ENCODE results near the gene ACTL6A.

The ACTL6A gene

GRCh38 chr3:179560791-179561190 lies 1.9 kb upstream of the ACTL6A start:
- no peak for DNase-seq
- Histone ChIP-seq H3K18ac (ENCODE audit: low read length) (no peak overlapping the region), H4K5ac (ENCODE audit: low read length) (no peak overlapping the region), H3K27ac (ENCODE audit: low read depth, low read length) (no peak overlapping the region), H3K79me2 (ENCODE audit: control insufficient read depth, insufficient read depth, low read length) (peaks cover 22% of the 10 kb centered on the region), H3K56ac (ENCODE audit: low read length) (no peak overlapping the region), H3K4me2 (ENCODE audit: low read length) (no peak overlapping the region), H3K79me1 (ENCODE audit: low read length) (peaks cover 3% of the 10 kb centered on the region), H4K8ac (ENCODE audit: low read depth, low read length) (no peak overlapping the region), H3K9ac (ENCODE audit: low read length) (no peak overlapping the region), H2BK120ac (ENCODE audit: low read depth, low read length) (no peak overlapping the region), H3K4me1 (ENCODE audit: control insufficient read depth, low read depth, low read length) (no peaks in the 10 kb centered on the region), H3K4me3 (ENCODE audit: low read length) (no peak overlapping the region), H2AK5ac (ENCODE audit: low read length) (no peak overlapping the region), H3K4ac (ENCODE audit: low read depth, low read length) (no peak overlapping the region), H3K36me3 (ENCODE audit: control insufficient read depth, insufficient read depth, low read length) (no peaks in the 10 kb centered on the region), H3K27me3 (ENCODE audit: insufficient read depth, low read length, poor library complexity) (no peaks in the 10 kb centered on the region), H2BK5ac (ENCODE audit: low read length) (no peak overlapping the region), H3K23ac (ENCODE audit: low read length) (no peak overlapping the region), H2BK15ac (replicated peaks; ENCODE audit: low read depth) (no peak overlapping the region)
- whole genome bisulfite sequencing (ENCODE audit: extremely low coverage, insufficient coverage, low lambda C conversion rate), result no CpG with 5 or more reads among the region's 1 CpG

- no CpG with 5 or more reads among the region's 40 CpGs for WGBS (ENCODE audit: extremely low coverage, insufficient coverage, low lambda C conversion rate)
- Histone ChIP-seq H3K4ac (ENCODE audit: low read depth, low read length) (no peak overlapping the region), H3K56ac (ENCODE audit: low read length) (peak overlapping the region; percentile 89), H4K5ac (ENCODE audit: low read length) (no peak overlapping the region), H2AK5ac (ENCODE audit: low read length) (no peak overlapping the region), H3K79me2 (ENCODE audit: control insufficient read depth, insufficient read depth, low read length) (peaks cover 35% of the 10 kb centered on the region), H3K4me2 (ENCODE audit: low read length) (peak overlapping the region; percentile 76), H3K4me3 (ENCODE audit: low read length) (peak overlapping the region; percentile 54), H2BK120ac (ENCODE audit: low read depth, low read length) (no peak overlapping the region), H3K79me1 (ENCODE audit: low read length) (peaks cover 6% of the 10 kb centered on the region), H3K23ac (ENCODE audit: low read length) (no peak overlapping the region), H2BK5ac (ENCODE audit: low read length) (peak overlapping the region; percentile 36), H3K4me1 (ENCODE audit: control insufficient read depth, low read depth, low read length) (no peaks in the 10 kb centered on the region), H4K8ac (ENCODE audit: low read depth, low read length) (no peak overlapping the region), H3K27ac (ENCODE audit: low read depth, low read length) (peak overlapping the region; percentile 51), H3K18ac (ENCODE audit: low read length) (peak overlapping the region; percentile 25), H3K9ac (ENCODE audit: low read length) (peak overlapping the region; percentile 80), H3K36me3 (ENCODE audit: control insufficient read depth, insufficient read depth, low read length) (no peaks in the 10 kb centered on the region), H2BK15ac (replicated peaks; ENCODE audit: low read depth) (no peak overlapping the region), H3K27me3 (ENCODE audit: insufficient read depth, low read length, poor library complexity) (no peaks in the 10 kb centered on the region)
- DNase-seq, result peak; percentile 84
Measured at GRCh38 chr3:179563271-179563783, 601 bp downstream of the ACTL6A start.

GRCh38 chr3:179565496-179565895 lies 2.8 kb downstream of the ACTL6A start:
- Histone ChIP-seq H2BK120ac (ENCODE audit: low read depth, low read length) (no peak overlapping the region), H3K4me3 (ENCODE audit: low read length) (no peak overlapping the region), H3K4ac (ENCODE audit: low read depth, low read length) (no peak overlapping the region), H4K5ac (ENCODE audit: low read length) (no peak overlapping the region), H3K79me2 (ENCODE audit: control insufficient read depth, insufficient read depth, low read length) (peaks cover 35% of the 10 kb centered on the region), H2BK5ac (ENCODE audit: low read length) (no peak overlapping the region), H4K8ac (ENCODE audit: low read depth, low read length) (no peak overlapping the region), H3K9ac (ENCODE audit: low read length) (no peak overlapping the region), H3K4me1 (ENCODE audit: control insufficient read depth, low read depth, low read length) (no peaks in the 10 kb centered on the region), H3K27ac (ENCODE audit: low read depth, low read length) (no peak overlapping the region), H3K18ac (ENCODE audit: low read length) (no peak overlapping the region), H3K79me1 (ENCODE audit: low read length) (peaks cover 7% of the 10 kb centered on the region), H3K4me2 (ENCODE audit: low read length) (no peak overlapping the region), H2BK15ac (replicated peaks; ENCODE audit: low read depth) (no peak overlapping the region), H2AK5ac (ENCODE audit: low read length) (no peak overlapping the region), H3K23ac (ENCODE audit: low read length) (no peak overlapping the region), H3K36me3 (ENCODE audit: control insufficient read depth, insufficient read depth, low read length) (no peaks in the 10 kb centered on the region), H3K27me3 (ENCODE audit: insufficient read depth, low read length, poor library complexity) (no peaks in the 10 kb centered on the region), H3K56ac (ENCODE audit: low read length) (no peak overlapping the region)
- no CpG with 5 or more reads among the region's 3 CpGs for WGBS (ENCODE audit: extremely low coverage, insufficient coverage, low lambda C conversion rate)
- no peak for DNase-seq

GRCh38 chr3:179580992-179581391 lies 18.3 kb downstream of the ACTL6A start:
- Histone ChIP-seq H3K79me1 (ENCODE audit: low read length) (no peaks in the 10 kb centered on the region), H3K36me3 (ENCODE audit: control insufficient read depth, insufficient read depth, low read length) (no peaks in the 10 kb centered on the region), H3K56ac (ENCODE audit: low read length) (no peak overlapping the region), H3K27me3 (ENCODE audit: insufficient read depth, low read length, poor library complexity) (no peaks in the 10 kb centered on the region), H3K18ac (ENCODE audit: low read length) (no peak overlapping the region), H4K5ac (ENCODE audit: low read length) (no peak overlapping the region), H3K79me2 (ENCODE audit: control insufficient read depth, insufficient read depth, low read length) (no peaks in the 10 kb centered on the region), H3K9ac (ENCODE audit: low read length) (no peak overlapping the region), H3K4ac (ENCODE audit: low read depth, low read length) (no peak overlapping the region), H3K4me3 (ENCODE audit: low read length) (no peak overlapping the region), H3K4me2 (ENCODE audit: low read length) (no peak overlapping the region), H3K23ac (ENCODE audit: low read length) (no peak overlapping the region), H3K4me1 (ENCODE audit: control insufficient read depth, low read depth, low read length) (no peaks in the 10 kb centered on the region), H4K8ac (ENCODE audit: low read depth, low read length) (no peak overlapping the region), H2BK120ac (ENCODE audit: low read depth, low read length) (no peak overlapping the region), H2BK5ac (ENCODE audit: low read length) (no peak overlapping the region), H2AK5ac (ENCODE audit: low read length) (no peak overlapping the region), H2BK15ac (replicated peaks; ENCODE audit: low read depth) (no peak overlapping the region), H3K27ac (ENCODE audit: low read depth, low read length) (no peak overlapping the region)
- WGBS (ENCODE audit: extremely low coverage, insufficient coverage, low lambda C conversion rate), result no CpG with 5 or more reads among the region's 1 CpG
- DNase-seq, result no peak

GRCh38 chr3:179589143-179589542 lies 26.4 kb downstream of the ACTL6A start:
- no peaks in the 10 kb centered on the region for H3K79me1 ChIP-seq (ENCODE audit: low read length)
- H3K36me3 ChIP-seq (ENCODE audit: control insufficient read depth, insufficient read depth, low read length), result peaks cover 2% of the 10 kb centered on the region
- no peak for DNase-seq

GRCh38 chr3:179590669-179591068 lies 27.9 kb downstream of the ACTL6A start:
- Histone ChIP-seq H3K27ac (ENCODE audit: low read depth, low read length) (no peak overlapping the region), H3K9ac (ENCODE audit: low read length) (no peak overlapping the region), H2BK15ac (replicated peaks; ENCODE audit: low read depth) (no peak overlapping the region), H2BK120ac (ENCODE audit: low read depth, low read length) (no peak overlapping the region), H3K4ac (ENCODE audit: low read depth, low read length) (no peak overlapping the region), H3K79me2 (ENCODE audit: control insufficient read depth, insufficient read depth, low read length) (no peaks in the 10 kb centered on the region), H2AK5ac (ENCODE audit: low read length) (no peak overlapping the region), H3K23ac (ENCODE audit: low read length) (no peak overlapping the region), H3K4me2 (ENCODE audit: low read length) (no peak overlapping the region), H3K27me3 (ENCODE audit: insufficient read depth, low read length, poor library complexity) (no peaks in the 10 kb centered on the region), H4K8ac (ENCODE audit: low read depth, low read length) (no peak overlapping the region), H3K4me3 (ENCODE audit: low read length) (no peak overlapping the region), H3K79me1 (ENCODE audit: low read length) (no peaks in the 10 kb centered on the region), H3K4me1 (ENCODE audit: control insufficient read depth, low read depth, low read length) (no peaks in the 10 kb centered on the region), H4K5ac (ENCODE audit: low read length) (no peak overlapping the region), H3K56ac (ENCODE audit: low read length) (no peak overlapping the region), H3K36me3 (ENCODE audit: control insufficient read depth, insufficient read depth, low read length) (peaks cover 2% of the 10 kb centered on the region), H2BK5ac (ENCODE audit: low read length) (no peak overlapping the region), H3K18ac (ENCODE audit: low read length) (no peak overlapping the region)
- no CpG with 5 or more reads among the region's 2 CpGs for WGBS (ENCODE audit: extremely low coverage, insufficient coverage, low lambda C conversion rate)
- no peak for DNase-seq

More at GRCh38 chr3:179589143-179589542, 26.4 kb downstream of the ACTL6A start:
- no peak overlapping the region for H2BK15ac ChIP-seq (replicated peaks; ENCODE audit: low read depth)
- H4K5ac ChIP-seq (ENCODE audit: low read length), result no peak overlapping the region
- no peak overlapping the region for H3K18ac ChIP-seq (ENCODE audit: low read length)
- no peak overlapping the region for H2AK5ac ChIP-seq (ENCODE audit: low read length)
- no peak overlapping the region for H3K4me3 ChIP-seq (ENCODE audit: low read length)
- no peak overlapping the region for H2BK120ac ChIP-seq (ENCODE audit: low read depth, low read length)
- H3K79me2 ChIP-seq (ENCODE audit: control insufficient read depth, insufficient read depth, low read length), result no peaks in the 10 kb centered on the region
- no peak overlapping the region for H2BK5ac ChIP-seq (ENCODE audit: low read length)
- no peaks in the 10 kb centered on the region for H3K4me1 ChIP-seq (ENCODE audit: control insufficient read depth, low read depth, low read length)
- H3K4me2 ChIP-seq (ENCODE audit: low read length), result no peak overlapping the region
- H3K27me3 ChIP-seq (ENCODE audit: insufficient read depth, low read length, poor library complexity), result no peaks in the 10 kb centered on the region
- H3K56ac ChIP-seq (ENCODE audit: low read length), result no peak overlapping the region
- H3K23ac ChIP-seq (ENCODE audit: low read length), result no peak overlapping the region
- no peak overlapping the region for H3K9ac ChIP-seq (ENCODE audit: low read length)
- no peak overlapping the region for H4K8ac ChIP-seq (ENCODE audit: low read depth, low read length)
- no peak overlapping the region for H3K27ac ChIP-seq (ENCODE audit: low read depth, low read length)
- H3K4ac ChIP-seq (ENCODE audit: low read depth, low read length), result no peak overlapping the region
